Embryonic facial prominence (tissue), 1 donor: ENCODE measurements around the gene ASIC2.
A peak's percentile ranks its signal among the peaks of the same experiment; 100 is the strongest.
"Not testable (repeated sequence)": the region's sequence is repeated elsewhere in the genome, so short reads cannot be mapped to it uniquely, and the experiment has no call there.

ENCODE experiments used
- DNase-seq: peaks from one replicate; pipeline ENCODE4 v3.0.0-alpha.2; 2016; ENCODE audit errors: extremely low spot score

ASIC2 gene

DNA sequence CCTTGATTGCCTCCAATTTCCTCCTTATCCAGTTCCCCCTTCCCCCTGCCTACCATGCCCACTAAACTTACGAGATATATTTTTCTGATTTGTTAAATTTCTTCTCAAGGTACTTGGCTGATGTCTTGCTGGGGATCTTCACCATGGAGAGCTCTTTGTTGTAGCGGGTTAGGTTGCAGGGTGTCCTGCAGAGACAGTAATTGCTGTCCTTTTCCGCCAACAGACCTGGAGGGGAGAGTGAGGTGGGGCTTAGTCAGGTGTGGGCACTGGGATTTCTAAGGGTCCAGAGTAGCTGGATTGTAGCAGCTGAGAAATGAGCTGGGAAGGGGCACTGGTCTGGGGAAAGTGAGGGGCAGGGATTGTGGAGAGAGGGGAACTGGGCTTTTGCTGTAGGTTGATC lies 269.3 kb downstream of the ASIC2 start:
- DNase-seq, result no peak

DNA sequence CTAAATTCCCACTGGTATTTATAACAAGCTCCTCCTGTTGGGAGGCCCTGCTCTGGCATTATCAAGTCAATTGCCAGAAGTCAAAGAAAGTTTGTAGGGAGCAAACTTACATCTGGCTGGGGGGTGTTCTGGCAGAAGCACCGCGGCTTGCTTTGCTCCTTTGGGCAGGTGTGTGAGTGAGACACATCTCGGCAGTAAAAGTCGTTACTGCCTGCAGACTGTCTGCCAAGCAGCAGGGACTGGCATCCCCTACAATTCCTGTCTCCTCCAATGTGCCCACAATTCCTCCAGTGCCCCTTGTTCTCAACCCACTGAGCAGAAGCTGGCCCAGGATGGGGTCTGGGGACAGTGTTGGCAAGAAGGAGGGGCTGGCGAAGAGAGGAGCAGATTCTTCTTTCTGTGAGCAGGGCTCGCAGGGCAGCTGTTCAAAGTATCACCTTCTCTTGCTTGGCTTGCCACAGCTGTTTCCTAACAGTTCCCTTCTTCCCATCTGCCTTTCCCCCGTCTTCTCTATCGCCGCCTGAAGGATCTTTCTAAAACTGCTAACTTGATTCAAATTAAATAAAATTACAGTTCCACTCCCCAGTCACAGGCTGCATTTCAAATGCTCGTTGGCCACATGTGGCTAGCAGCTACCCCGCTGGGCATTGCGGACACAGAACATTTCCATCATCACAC lies 271.2 kb downstream of the ASIC2 start:
- no peak for DNase-seq

GRCh38 chr17:33019161-33019890 lies 273.8 kb downstream of the ASIC2 start:
- no peak for DNase-seq

DNA sequence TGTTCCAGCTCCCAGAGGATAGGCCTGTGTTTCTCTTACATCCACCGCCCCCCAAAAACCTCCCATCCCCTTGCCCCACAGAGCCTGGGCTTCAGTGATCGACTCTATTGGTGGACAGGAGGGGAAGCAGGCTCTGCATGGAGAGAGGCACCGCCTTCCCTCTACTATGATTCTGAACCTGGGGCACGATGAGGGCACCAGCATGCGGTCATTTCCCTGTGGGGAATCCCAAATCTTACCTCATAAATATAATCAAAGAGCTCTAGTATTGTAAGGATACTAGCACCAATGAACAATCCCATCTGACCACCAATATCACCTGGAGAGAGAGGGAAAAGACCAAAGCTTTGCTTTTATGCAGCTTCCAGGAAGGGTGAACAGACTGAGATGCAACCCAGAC lies 275.7 kb downstream of the ASIC2 start:
- DNase-seq, result no peak

DNA sequence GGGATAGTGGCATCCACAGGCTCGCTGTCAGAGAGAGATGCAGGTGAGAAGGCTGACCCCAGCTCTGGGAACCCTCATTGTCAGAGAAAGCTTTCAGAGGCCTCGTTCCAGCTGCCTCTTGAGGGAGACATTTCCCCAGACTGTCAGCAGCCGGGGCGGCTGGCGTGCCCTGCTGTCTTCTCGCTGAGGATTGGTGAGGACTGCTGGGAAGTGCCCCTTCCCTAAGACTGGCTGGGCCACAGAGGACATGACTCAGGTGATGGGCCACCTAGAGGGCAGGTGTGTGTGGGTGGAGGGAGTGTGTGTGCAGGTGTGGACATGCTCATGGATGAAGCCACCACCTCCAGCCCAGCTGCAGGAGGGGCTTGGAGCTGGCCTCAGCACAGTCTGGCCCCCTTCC lies 276.2 kb downstream of the ASIC2 start:
- DNase-seq, result no peak

- no peak for DNase-seq
These were observed 277.3 kb downstream of the ASIC2 start for GRCh38 chr17:33015716-33016346.

- no peak for DNase-seq
These were observed 278.3 kb downstream of the ASIC2 start for GRCh38 chr17:33014751-33015150.

- no peak for DNase-seq
These were observed 279.3 kb downstream of the ASIC2 start for GRCh38 chr17:33013596-33014375.

DNA sequence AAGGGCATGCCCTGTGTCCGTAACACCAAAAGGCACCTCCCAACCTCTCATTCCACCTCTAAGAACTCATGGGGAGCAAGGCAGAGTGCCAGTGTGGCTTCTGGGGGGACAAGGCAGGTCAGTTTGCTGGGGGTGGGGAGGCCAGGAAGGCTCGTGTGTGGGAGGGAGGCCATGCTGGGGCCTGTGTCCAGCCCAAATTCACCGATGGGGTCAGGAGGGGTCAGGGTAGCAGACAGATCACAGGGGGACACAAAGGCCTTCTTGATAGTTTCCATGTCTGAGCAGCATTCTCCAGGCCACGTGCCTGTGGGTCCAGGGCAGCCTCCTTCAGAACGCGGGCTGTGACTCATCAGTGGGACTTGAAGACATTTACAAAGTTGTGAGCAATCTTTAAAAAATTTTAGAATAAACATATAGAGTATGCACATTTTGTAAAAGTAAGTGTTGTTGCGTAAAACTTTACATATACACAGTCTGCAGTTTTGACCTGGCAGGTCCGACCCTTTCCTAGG lies 280.5 kb downstream of the ASIC2 start:
- no peak for DNase-seq

- DNase-seq, result no peak
These were observed 283.5 kb downstream of the ASIC2 start for GRCh38 chr17:33009636-33010035.

DNA sequence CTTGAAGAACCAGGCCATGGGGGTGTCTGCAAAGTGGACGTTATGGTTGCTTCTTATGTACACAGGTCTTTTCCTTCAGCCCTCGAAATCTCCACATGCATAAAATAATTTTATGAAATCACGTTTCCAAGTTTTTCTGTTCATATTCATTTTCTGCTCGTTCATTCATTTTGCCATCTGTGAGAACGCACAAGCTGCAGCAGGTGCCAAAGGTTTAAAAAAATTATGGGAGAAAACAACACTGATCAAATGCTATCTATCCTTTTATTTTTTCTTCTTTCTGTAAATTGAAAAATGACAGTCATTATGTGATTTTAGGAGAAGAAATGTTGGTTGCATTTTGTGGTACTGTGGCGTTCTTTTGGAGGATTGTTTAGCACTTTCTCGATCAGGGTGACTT lies 285.9 kb downstream of the ASIC2 start:
- no peak for DNase-seq

DNA sequence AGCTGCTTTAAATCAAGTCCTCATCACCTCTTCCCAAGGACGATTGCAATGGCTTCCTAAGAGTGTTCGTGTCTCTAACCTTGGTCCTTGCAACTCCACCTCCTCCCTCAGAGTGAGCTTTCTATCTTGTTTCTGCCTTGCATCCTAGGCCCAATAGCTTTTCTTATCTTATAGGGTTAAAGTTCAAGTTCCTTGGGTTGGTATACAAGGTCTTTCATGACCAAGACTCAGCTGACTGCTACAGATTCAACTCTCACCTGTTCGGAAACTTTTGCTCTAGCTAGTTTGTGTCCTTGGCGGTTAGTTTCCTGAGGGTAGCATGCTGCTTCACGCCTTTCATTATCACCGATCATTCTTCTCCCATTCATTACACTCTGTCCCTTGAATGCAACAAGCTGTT lies 290.8 kb downstream of the ASIC2 start:
- DNase-seq, result no peak

GRCh38 chr17:32998887-32999228 lies 294.2 kb downstream of the ASIC2 start:
- DNase-seq, result no peak

- DNase-seq, result peak; percentile 38
These were observed 294.8 kb downstream of the ASIC2 start for GRCh38 chr17:32998111-32998886.

- no peak for DNase-seq
These were observed 297.6 kb downstream of the ASIC2 start for GRCh38 chr17:32995416-32996045.

- DNase-seq, result no peak
These were observed 299.1 kb downstream of the ASIC2 start for GRCh38 chr17:32993977-32994376.

DNA sequence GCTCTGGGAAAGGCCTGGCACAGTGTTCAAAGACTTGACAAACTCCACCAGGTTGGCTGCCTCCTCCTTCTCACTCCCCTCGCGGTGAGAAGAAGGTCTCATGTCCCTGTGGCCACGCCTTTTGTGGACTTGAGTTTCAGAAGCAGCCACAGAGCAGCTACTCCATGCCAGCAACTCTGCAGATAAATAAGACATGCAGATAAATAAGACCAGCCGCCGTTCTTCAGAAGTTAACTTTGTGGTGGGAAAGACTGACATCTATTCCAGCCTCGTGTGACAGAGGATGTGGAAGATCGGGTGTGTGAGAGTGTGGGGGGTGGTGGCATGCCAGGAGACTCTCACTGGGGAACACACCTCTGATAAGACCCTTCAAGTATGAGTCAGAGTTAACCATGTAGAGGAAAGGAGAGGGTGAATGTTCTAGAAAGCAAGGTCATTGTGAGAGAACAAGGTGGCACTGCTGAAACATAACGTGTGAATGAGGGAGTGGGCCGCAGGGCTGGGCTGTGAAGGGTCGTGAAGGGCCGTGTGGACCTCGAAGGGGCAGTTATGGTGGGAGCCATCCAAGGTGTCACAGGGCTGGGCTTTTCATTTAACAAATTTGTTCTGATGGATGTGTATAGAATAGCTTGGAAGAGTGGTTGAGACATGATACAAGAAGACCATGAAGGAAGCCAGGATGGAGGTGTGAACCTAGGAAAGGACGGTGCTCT lies 300.6 kb downstream of the ASIC2 start:
- no peak for DNase-seq

- no peak for DNase-seq
These were observed 304.5 kb downstream of the ASIC2 start for GRCh38 chr17:32988481-32989101.

DNA sequence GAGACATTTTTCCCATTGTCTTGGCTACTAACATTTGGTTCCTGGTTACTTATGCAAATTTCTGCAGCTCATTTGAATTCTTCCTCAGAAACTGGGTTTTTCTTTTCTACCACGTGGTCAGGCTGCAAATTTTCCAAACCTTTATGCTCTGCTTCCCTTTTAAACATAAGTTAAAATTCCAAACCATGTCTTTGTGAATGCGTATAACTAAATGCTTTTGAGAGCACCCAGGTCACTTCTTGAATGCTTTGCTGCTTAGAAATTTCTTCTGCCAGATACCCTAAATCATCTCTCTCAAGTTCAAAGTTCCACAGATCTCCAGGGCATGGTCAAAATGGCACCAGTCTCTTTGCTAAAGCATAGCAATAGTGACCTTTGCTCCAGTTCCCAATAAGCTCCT lies 305.2 kb downstream of the ASIC2 start:
- not testable (repeated sequence) for DNase-seq

DNA sequence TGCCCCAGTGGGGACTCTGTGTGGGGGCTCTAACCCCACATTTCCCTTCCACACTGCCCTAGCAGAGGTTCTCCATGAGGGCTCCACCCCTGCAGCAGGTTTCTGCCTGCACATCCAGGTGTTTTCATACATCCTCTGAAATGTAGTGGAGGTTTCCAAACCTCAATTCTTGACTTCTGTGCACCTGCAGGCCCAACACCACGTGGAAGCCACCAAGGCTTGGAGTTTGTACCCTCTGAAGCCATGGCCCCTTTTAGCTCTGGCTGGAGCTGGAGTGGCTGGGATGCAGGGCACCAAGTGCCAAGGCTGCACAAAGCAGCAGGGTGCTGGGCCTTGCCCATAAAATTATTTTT lies 305.7 kb downstream of the ASIC2 start:
- DNase-seq, result not testable (repeated sequence)
